ENCODE results near the gene TTC33.

TTC33 gene

DNA sequence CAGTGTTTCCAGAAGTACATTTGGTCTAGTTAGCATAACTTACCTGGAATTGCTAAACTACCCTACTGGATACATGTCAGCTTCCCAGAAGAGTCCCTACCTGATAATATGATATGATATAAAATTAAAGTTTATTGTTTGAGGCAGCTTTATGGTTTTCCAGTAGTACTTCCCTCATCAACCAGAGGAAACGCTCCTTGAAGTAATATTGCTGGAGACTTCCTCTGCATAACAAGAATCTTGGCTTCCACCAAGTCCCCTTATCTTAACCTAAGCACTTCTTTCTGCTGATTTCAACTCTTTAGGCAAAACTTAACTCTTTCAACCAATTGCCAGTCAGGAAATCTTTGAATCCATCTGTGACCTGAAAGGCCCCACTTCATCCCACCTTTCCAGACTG is 290.3 kb downstream of the TTC33 start:
- DNase-seq = no peak

DNA sequence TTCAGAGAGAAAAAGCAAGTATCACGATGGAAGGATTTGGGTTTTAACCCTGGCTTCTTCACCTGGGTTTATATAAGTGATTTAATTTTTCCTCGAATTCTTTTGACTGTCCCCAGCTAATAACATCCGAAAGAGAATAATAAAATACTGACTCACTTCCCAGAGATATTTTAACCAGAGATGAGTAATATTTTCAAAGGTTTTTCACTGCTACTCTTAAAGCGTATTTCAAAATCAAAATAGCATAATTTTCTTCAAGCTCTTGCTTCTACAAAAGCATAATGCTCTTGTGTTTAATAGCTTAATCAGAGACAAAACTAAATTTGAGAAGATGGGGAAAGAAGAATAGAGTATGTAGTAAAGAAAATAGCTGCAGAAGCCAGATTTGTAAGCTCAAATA is 291.2 kb downstream of the TTC33 start:
- DNase-seq = no peak

All from NCI-H1694 treated with DMSO at 0.1 percent for 48 hours (cell line).